Naive thymus-derived CD4-positive, alpha-beta T cell (primary cell): ENCODE measurements around the gene GTF2A1. TPM values are rescaled to one million over a fixed set of nuclear protein-coding genes. Genes with fewer than 3 reads are reported as not detected.
A peak's percentile ranks its signal among the peaks of the same experiment; 100 is the strongest.

Experiments used
- ATAC-seq: fragments of 150-1000 bp; cut with Tn5 transposase; 2 replicates; pipeline ENCODE4 v1.10.0; 2021; ENCODE audit warnings: mild to moderate bottlenecking, moderate library complexity
- CTCF ChIA-PET: fragments of 350-600 bp; sonication (Branson Sonifier 250); formaldehyde crosslinking; loops from one replicate; lab custom pipeline; 2021; ENCODE audit warnings: antibody characterized with exemption; lab: Charles Lee
- POLR2A ChIA-PET: fragments of 350-600 bp; sonication (Branson Sonifier 250); formaldehyde crosslinking; loops from one replicate; lab custom pipeline; 2021; ENCODE audit warnings: antibody characterized with exemption, inconsistent platforms; lab: Charles Lee
- DNase-seq, 9 donors: peaks; one replicate each; pipeline versions ENCODE4 v3.0.0 to v3.0.0-alpha.2; 2020 to 2022; ENCODE audit warnings: mixed read lengths in 1 of 9
- H3K27ac ChIP-seq: one replicate; pipeline ENCODE4 v1.7.0; 2013; ENCODE audit warnings: mild to moderate bottlenecking, low read depth, low read length, moderate library complexity
- H3K27me3 ChIP-seq, 2 donors: one replicate each; pipeline ENCODE4 v1.7.0; 2013; ENCODE audit warnings: low read length in 2 of 2, mild to moderate bottlenecking in 2 of 2, moderate library complexity in 2 of 2; ENCODE audit not compliant: control insufficient read depth in 2 of 2, insufficient read depth in 2 of 2
- H3K36me3 ChIP-seq, 3 experiments: 1 replicate in 2 of 3; 2 replicates in 1 of 3; pipeline ENCODE4 v1.7.0; 2013; ENCODE audit warnings: low read length in 3 of 3, mild to moderate bottlenecking in 3 of 3, moderate library complexity in 1 of 3; ENCODE audit not compliant: insufficient read depth in 3 of 3, control insufficient read depth in 2 of 3
- H3K4me1 ChIP-seq, 2 donors: one replicate each; pipeline ENCODE4 v1.7.0; 2013; ENCODE audit warnings: low read length in 2 of 2, mild to moderate bottlenecking in 2 of 2, moderate library complexity in 1 of 2; ENCODE audit not compliant: control insufficient read depth in 2 of 2, insufficient read depth in 2 of 2
- H3K4me3 ChIP-seq: 2 replicates; pipeline ENCODE4 v1.7.0; 2013; ENCODE audit warnings: mild to moderate bottlenecking, low read length
- H3K9me3 ChIP-seq, 3 experiments: 1 replicate in 2 of 3; 2 replicates in 1 of 3; pipeline ENCODE4 v1.7.0; 2013; ENCODE audit warnings: low read length in 3 of 3; ENCODE audit not compliant: control insufficient read depth in 2 of 3
- H3K27ac Mint-ChIP-seq, 9 donors: one replicate each; pipeline ENCODE4 v1.8.0; 2020 to 2022; ENCODE audit warnings: mixed read lengths in 9 of 9, mild to moderate bottlenecking in 8 of 9, moderate library complexity in 5 of 9, inconsistent platforms in 2 of 9
- H3K27me3 Mint-ChIP-seq, 5 donors: one replicate each; pipeline ENCODE4 v1.8.0; 2021 to 2022; ENCODE audit warnings: mixed read lengths in 5 of 5, mild to moderate bottlenecking in 1 of 5
- H3K36me3 Mint-ChIP-seq, 5 donors: one replicate each; pipeline ENCODE4 v1.8.0; 2020 to 2022; ENCODE audit warnings: mixed read lengths in 5 of 5, mild to moderate bottlenecking in 3 of 5, inconsistent platforms in 1 of 5
- H3K4me1 Mint-ChIP-seq, 7 donors: one replicate each; pipeline ENCODE4 v1.8.0; 2020 to 2022; ENCODE audit warnings: mixed read lengths in 7 of 7, mild to moderate bottlenecking in 3 of 7, inconsistent platforms in 1 of 7
- H3K4me3 Mint-ChIP-seq, 10 donors: one replicate each; pipeline ENCODE4 v1.8.0; 2020 to 2022; ENCODE audit warnings: mild to moderate bottlenecking in 10 of 10, mixed read lengths in 10 of 10, moderate library complexity in 6 of 10, inconsistent platforms in 2 of 10
- H3K9me3 Mint-ChIP-seq, 11 donors: one replicate each; pipeline ENCODE4 v1.8.0; 2020 to 2022; ENCODE audit warnings: mixed read lengths in 11 of 11, mild to moderate bottlenecking in 4 of 11, inconsistent platforms in 1 of 11, moderate library complexity in 1 of 11
- intact Hi-C, 2 donors: fragments of 100-400 bp; cut with micrococcal nuclease; formaldehyde crosslinking; loops; one replicate each; pipeline ENCODE4 v1.15.1; 2023
- polyA plus RNA-seq, 2 donors: library from polyadenylated mRNA; unstranded; fragments of 300-500 nt; fragmentation: Illumina TruSeq; gene quantifications; one replicate each; pipeline ENCODE4 v1.2.3, GENCODE V29; 2021
- total RNA-seq, 6 experiments: library from RNA in 5 of 6; stranded (reverse) in 5 of 6; gene quantifications; 1 replicate in 5 of 6; 2 replicates in 1 of 6; pipeline ENCODE4 v1.2.3 and lab custom pipeline; 2021 to 2026

The GTF2A1 gene
- total and polyA plus RNA-seq, 7 experiments from 2014 or later, result 8.4 to 39.2 (median 26.9) TPM

DNA sequence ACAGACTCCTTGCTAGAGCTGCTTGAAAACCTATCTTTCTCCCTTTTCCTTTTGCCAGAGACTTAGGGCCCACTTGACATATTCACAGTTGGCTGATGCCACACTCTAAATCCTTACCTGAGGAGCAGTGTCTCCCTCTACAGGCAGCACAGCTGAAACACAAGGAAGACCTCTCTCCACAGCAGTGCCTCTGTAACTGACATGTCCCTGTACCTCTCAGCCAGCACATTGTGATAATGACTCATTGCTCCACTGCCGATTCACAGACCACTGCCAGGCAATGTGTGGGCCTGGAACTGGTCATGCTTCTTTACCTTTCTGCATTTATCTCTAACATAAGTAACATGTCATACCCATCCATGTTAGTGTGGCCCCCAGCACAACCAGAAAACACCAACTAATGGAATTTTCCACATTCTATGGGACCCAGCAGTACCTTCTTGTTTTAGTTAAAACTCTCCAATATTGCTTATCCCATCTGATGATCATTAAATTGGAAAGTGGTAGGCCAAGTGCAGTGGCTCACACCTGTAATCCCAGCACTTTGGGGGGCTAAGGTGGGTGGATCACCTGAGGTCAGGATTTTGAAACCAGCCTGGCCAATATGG lies 56.5 kb downstream of the GTF2A1 start:
- POLR2A ChIA-PET, result interaction anchor here (1.2 kb wide), 1 partner anchor 57 kb away, joined by 3 read pairs; the partner anchor contains the start of gene GTF2A1
- Histone ChIP-seq H3K9me3 (no peaks in the 10 kb centered on the region), H3K36me3 (no peaks in the 10 kb centered on the region), H3K27ac (no peak overlapping the region), H3K4me1 (peaks cover under 1 to 2% of the 10 kb centered on the region in 2 donors), H3K27me3 (no peaks in the 10 kb centered on the region), H3K4me3 (no peak overlapping the region)
- intact Hi-C loops, result loop anchor here in 1 of 2 donors (1.0 kb wide), 2 partner anchors 168 to 209 kb away; partner anchors contain the start of gene TSHR
- ATAC-seq (peak; percentile 79), DNase-seq (peak in 5 of 9 donors; percentile 6 to 56 (median 10))
- CTCF ChIA-PET, result interaction anchor here (1.1 kb wide), 1 partner anchor 13 kb away, joined by 3 read pairs; no protein-coding TSS in a partner anchor
- H3K9me3 Mint-ChIP-seq, result no peaks in the 10 kb centered on the region
- H3K4me3 Mint-ChIP-seq, result no peak overlapping the region
- no peak overlapping the region for H3K27ac Mint-ChIP-seq
- H3K27me3 Mint-ChIP-seq, result no peaks in the 10 kb centered on the region
- H3K36me3 Mint-ChIP-seq, result peaks cover 0 to 4% (median 0%) of the 10 kb centered on the region in 5 donors
- peaks cover under 1 to 24% (median 11%) of the 10 kb centered on the region in 7 donors for H3K4me1 Mint-ChIP-seq

DNA sequence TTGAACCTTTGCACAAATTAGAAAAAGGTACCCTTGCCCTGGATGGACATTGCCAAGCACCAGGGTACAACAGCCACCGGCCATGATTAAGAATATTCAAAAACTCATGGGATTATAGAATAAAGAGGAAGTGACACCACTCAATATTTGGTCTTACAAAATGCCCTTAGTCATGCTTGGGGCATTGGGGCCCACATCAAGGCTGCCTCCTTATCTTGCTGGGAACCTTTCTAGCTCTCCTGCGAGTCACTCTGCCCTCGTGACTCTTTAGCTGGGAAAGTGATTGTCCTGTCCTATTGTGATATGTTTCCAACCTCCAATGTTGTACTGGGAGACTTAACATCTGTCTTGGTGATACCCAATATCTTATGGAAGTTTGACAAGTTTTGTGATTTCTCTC lies 57.8 kb downstream of the GTF2A1 start:
- no peaks in the 10 kb centered on the region for H3K36me3 ChIP-seq
- Mint-ChIP-seq H3K4me1 (peaks cover 0 to 11% (median 0%) of the 10 kb centered on the region in 7 donors), H3K27ac (no peak overlapping the region), H3K4me3 (no peak overlapping the region), H3K9me3 (no peaks in the 10 kb centered on the region), H3K36me3 (peaks cover 0 to 4% (median 0%) of the 10 kb centered on the region in 5 donors), H3K27me3 (no peaks in the 10 kb centered on the region)
- H3K4me1 ChIP-seq, result no peaks in the 10 kb centered on the region
- H3K4me3 ChIP-seq, result no peak overlapping the region
- H3K9me3 ChIP-seq, result no peaks in the 10 kb centered on the region
- DNase-seq, result no peak
- H3K27me3 ChIP-seq, result no peaks in the 10 kb centered on the region
- CTCF ChIA-PET, result interaction anchor here (0.6 to 1.1 kb wide), 2 partner anchors 12 to 167 kb away, joined by 3 read pairs; no protein-coding TSS in a partner anchor
- POLR2A ChIA-PET, result interaction anchor here (1.2 kb wide), 1 partner anchor 58 kb away, joined by 3 read pairs; the partner anchor contains the start of gene GTF2A1
- ATAC-seq, result peak; percentile 63
- H3K27ac ChIP-seq, result no peak overlapping the region
- intact Hi-C loops, result no loop called here

DNA sequence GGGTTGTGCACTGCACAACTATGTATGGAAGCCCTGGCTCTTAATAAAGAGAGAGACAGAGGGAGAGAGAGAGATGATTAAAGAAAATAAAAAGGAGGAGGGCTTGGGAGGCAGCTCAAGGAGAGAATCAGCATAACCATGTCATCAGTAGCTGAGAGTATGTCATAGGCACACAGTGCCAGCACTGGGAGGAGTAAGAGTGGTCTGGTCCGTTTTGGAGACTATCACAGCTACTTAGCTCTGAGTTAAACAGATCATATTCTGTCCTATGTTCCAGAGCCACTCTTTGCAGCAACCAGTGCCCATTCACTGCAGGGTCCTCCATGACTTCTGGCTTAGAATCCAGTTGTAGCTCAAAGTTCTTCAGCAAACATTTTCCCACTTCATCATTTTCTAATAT lies 59.0 kb downstream of the GTF2A1 start:
- no peak overlapping the region for H3K27ac ChIP-seq
- Mint-ChIP-seq H3K4me1 (peaks cover 0 to 11% (median 0%) of the 10 kb centered on the region in 7 donors), H3K9me3 (no peaks in the 10 kb centered on the region), H3K27me3 (no peaks in the 10 kb centered on the region), H3K4me3 (no peak overlapping the region), H3K27ac (no peak overlapping the region), H3K36me3 (peaks cover 0 to 5% (median 0%) of the 10 kb centered on the region in 5 donors)
- POLR2A ChIA-PET, result no interaction called here
- intact Hi-C loops, result no loop called here
- DNase-seq, result no peak
- no peaks in the 10 kb centered on the region for H3K4me1 ChIP-seq
- H3K9me3 ChIP-seq, result no peaks in the 10 kb centered on the region
- no peaks in the 10 kb centered on the region for H3K36me3 ChIP-seq
- CTCF ChIA-PET, result interaction anchor here (0.9 kb wide), 2 partner anchors 8 to 9 kb away, joined by 3 read pairs; no protein-coding TSS in a partner anchor
- no peak for ATAC-seq
- no peak overlapping the region for H3K4me3 ChIP-seq
- no peaks in the 10 kb centered on the region for H3K27me3 ChIP-seq

DNA sequence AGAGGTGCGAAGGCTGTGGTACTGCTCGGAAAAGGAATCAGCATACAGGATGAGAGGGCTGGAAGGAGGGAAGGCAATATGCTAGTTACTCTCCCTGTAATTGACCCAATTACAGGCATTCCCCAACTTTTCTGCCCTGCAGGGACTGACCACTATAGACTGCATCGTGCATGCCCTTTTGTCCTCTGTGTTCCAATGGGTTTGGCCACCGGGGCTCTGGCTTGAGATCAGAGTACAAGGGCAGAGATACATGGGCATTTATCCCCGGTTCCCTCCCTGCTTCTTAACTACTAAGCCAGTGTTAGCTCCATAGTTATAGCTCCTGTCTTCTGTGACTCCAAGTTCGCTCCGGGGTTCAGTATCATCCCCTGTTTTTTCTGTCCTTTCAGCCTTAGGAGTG lies 59.7 kb downstream of the GTF2A1 start:
- H3K27me3 Mint-ChIP-seq, result no peaks in the 10 kb centered on the region
- Histone ChIP-seq H3K4me3 (no peak overlapping the region), H3K27ac (no peak overlapping the region), H3K9me3 (no peaks in the 10 kb centered on the region), H3K4me1 (no peaks in the 10 kb centered on the region), H3K36me3 (no peaks in the 10 kb centered on the region), H3K27me3 (no peaks in the 10 kb centered on the region)
- no peak overlapping the region for H3K27ac Mint-ChIP-seq
- ChIA-PET CTCF (interaction anchor here (0.9 kb wide), 1 partner anchor 8 kb away, joined by 3 read pairs; no protein-coding TSS in a partner anchor), POLR2A (interaction anchor here (0.6 kb wide), 1 partner anchor 29 kb away, joined by 7 read pairs; no protein-coding TSS in a partner anchor)
- H3K4me3 Mint-ChIP-seq, result no peak overlapping the region
- peaks cover 0 to 5% (median 3%) of the 10 kb centered on the region in 5 donors for H3K36me3 Mint-ChIP-seq
- H3K4me1 Mint-ChIP-seq, result peaks cover 0 to 11% (median 0%) of the 10 kb centered on the region in 7 donors
- intact Hi-C loops, result no loop called here
- ATAC-seq (no peak), DNase-seq (no peak)
- no peaks in the 10 kb centered on the region for H3K9me3 Mint-ChIP-seq

DNA sequence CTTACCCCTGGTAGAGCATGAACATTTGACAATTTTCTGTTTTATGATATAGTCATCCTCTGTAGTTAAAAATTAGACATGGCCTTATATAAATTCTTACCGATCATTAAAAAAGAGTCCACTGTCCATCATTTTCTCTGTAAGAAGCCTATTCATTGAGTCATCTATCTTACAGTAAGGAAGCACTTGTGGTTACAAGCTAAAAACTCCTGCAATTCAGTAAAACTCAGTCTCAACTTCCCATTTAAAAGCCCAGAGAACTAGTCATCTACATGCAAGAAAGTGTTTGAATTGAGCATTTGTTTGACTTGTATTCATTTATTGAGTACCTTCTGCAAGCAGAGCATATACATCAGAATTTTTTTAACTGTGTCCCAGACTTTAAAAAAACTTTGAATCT lies 63.3 kb downstream of the GTF2A1 start:
- ChIA-PET CTCF (no interaction called here), POLR2A (no interaction called here)

DNA sequence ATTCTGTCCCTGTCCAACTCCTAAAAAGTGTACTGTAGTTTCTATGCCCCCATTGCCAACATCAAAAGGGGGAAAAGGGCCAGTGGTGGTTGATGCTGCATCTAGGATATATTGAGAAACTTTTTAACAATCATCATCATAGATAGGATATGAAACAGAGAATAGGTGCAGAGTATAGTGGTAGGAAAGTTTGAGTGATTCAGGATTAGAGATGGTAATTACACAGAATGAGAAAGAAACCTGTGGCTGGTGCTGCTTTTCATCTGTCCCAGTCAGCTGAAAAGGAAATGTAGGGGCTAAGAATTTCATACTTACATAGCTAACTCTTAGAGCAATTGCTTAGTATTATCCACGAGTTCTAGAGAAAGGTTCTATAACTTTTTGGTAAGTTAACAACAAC lies 67.6 kb downstream of the GTF2A1 start:
- H3K4me3 Mint-ChIP-seq, result no peak overlapping the region
- H3K36me3 Mint-ChIP-seq, result peaks cover 0 to 3% (median 2%) of the 10 kb centered on the region in 5 donors
- peaks cover 0 to 6% (median 0%) of the 10 kb centered on the region in 7 donors for H3K4me1 Mint-ChIP-seq
- intact Hi-C loops, result no loop called here
- ChIA-PET POLR2A (no interaction called here), CTCF (interaction anchor here (0.9 kb wide), 1 partner anchor 8 kb away, joined by 3 read pairs; no protein-coding TSS in a partner anchor)
- H3K36me3 ChIP-seq, result no peaks in the 10 kb centered on the region
- H3K27ac Mint-ChIP-seq, result no peak overlapping the region
- H3K4me1 ChIP-seq, result no peaks in the 10 kb centered on the region
- H3K27ac ChIP-seq, result no peak overlapping the region
- H3K9me3 ChIP-seq, result no peaks in the 10 kb centered on the region
- H3K27me3 ChIP-seq, result no peaks in the 10 kb centered on the region
- DNase-seq (no peak), ATAC-seq (no peak)
- H3K9me3 Mint-ChIP-seq, result peaks cover 0 to 4% (median 0%) of the 10 kb centered on the region in 11 donors
- no peaks in the 10 kb centered on the region for H3K27me3 Mint-ChIP-seq
- H3K4me3 ChIP-seq, result no peak overlapping the region

More for the DNA sequence above, 63.3 kb downstream of the GTF2A1 start:
- H3K36me3 Mint-ChIP-seq, result peaks cover 0 to 5% (median 3%) of the 10 kb centered on the region in 5 donors
- H3K4me3 ChIP-seq, result no peak overlapping the region
- no peaks in the 10 kb centered on the region for H3K9me3 ChIP-seq
- H3K9me3 Mint-ChIP-seq, result peaks cover 0 to 4% (median 0%) of the 10 kb centered on the region in 11 donors
- no peaks in the 10 kb centered on the region for H3K4me1 ChIP-seq
- no peak overlapping the region for H3K27ac ChIP-seq
- H3K27me3 Mint-ChIP-seq, result no peaks in the 10 kb centered on the region
- H3K4me1 Mint-ChIP-seq, result peaks cover 0 to 6% (median 0%) of the 10 kb centered on the region in 7 donors
- H3K27me3 ChIP-seq, result no peaks in the 10 kb centered on the region
- H3K27ac Mint-ChIP-seq, result no peak overlapping the region
- H3K36me3 ChIP-seq, result no peaks in the 10 kb centered on the region
- ATAC-seq, result peak; percentile 27
- H3K4me3 Mint-ChIP-seq, result no peak overlapping the region
- intact Hi-C loops, result no loop called here
- no peak for DNase-seq
